ENCODE data around the gene RPL31.

The RPL31 gene

GRCh38 chr2:100975521-100975785, 26.6 kb upstream of the RPL31 start:
- no peaks in the 10 kb centered on the region for H3K9me3 ChIP-seq (ENCODE audit: control insufficient read depth, low read length)
- no peak overlapping the region for H3K27ac ChIP-seq (ENCODE audit: low read depth, low read length, severe bottlenecking)
- no peaks in the 10 kb centered on the region for H3K36me3 ChIP-seq (ENCODE audit: control insufficient read depth, insufficient read depth, low read length)
- H3K4me3 ChIP-seq (ENCODE audit: extremely low read depth, insufficient read depth, low read length, poor library complexity, severe bottlenecking) = no peak overlapping the region
- peaks cover 16% of the 10 kb centered on the region for H3K4me1 ChIP-seq (ENCODE audit: control insufficient read depth, insufficient read depth, low read length, poor library complexity, severe bottlenecking)
- WGBS, 2 experiments (ENCODE audit: insufficient coverage in 2 of 2) = 95 to 100% methylated on average over 3 to 5 of the region's 7 CpGs

GRCh38 chr2:100976061-100976460, 26.0 kb upstream of the RPL31 start:
- Histone ChIP-seq H3K27ac (ENCODE audit: low read depth, low read length, severe bottlenecking) (peak overlapping the region; percentile 89), H3K9me3 (ENCODE audit: control insufficient read depth, low read length) (no peaks in the 10 kb centered on the region), H3K4me3 (ENCODE audit: extremely low read depth, insufficient read depth, low read length, poor library complexity, severe bottlenecking) (no peak overlapping the region), H3K36me3 (ENCODE audit: control insufficient read depth, insufficient read depth, low read length) (no peaks in the 10 kb centered on the region), H3K4me1 (ENCODE audit: control insufficient read depth, insufficient read depth, low read length, poor library complexity, severe bottlenecking) (peaks cover 16% of the 10 kb centered on the region)
- WGBS, 2 experiments (ENCODE audit: insufficient coverage in 2 of 2) = 75 to 87% methylated on average over 3 to 5 of the region's 6 CpGs

GRCh38 chr2:100976645-100977391, 25.3 kb upstream of the RPL31 start:
- Histone ChIP-seq H3K36me3 (ENCODE audit: control insufficient read depth, insufficient read depth, low read length) (no peaks in the 10 kb centered on the region), H3K4me1 (ENCODE audit: control insufficient read depth, insufficient read depth, low read length, poor library complexity, severe bottlenecking) (peaks cover 16% of the 10 kb centered on the region), H3K27ac (ENCODE audit: low read depth, low read length, severe bottlenecking) (peak overlapping the region; percentile 89), H3K9me3 (ENCODE audit: control insufficient read depth, low read length) (no peaks in the 10 kb centered on the region), H3K4me3 (ENCODE audit: extremely low read depth, insufficient read depth, low read length, poor library complexity, severe bottlenecking) (no peak overlapping the region)
- WGBS, 2 experiments (ENCODE audit: insufficient coverage in 2 of 2) = 89 to 91% methylated on average over 17 to 18 of the region's 19 CpGs

GRCh38 chr2:100977511-100977910, 24.6 kb upstream of the RPL31 start:
- WGBS, 2 experiments (ENCODE audit: insufficient coverage in 2 of 2) = 93 to 95% methylated on average over 12 of the region's 12 CpGs
- Histone ChIP-seq H3K36me3 (ENCODE audit: control insufficient read depth, insufficient read depth, low read length) (no peaks in the 10 kb centered on the region), H3K27ac (ENCODE audit: low read depth, low read length, severe bottlenecking) (peak overlapping the region; percentile 89)

GRCh38 chr2:100978582-100979191, 23.4 kb upstream of the RPL31 start:
- Histone ChIP-seq H3K36me3 (ENCODE audit: control insufficient read depth, insufficient read depth, low read length) (no peaks in the 10 kb centered on the region), H3K27ac (ENCODE audit: low read depth, low read length, severe bottlenecking) (no peak overlapping the region), H3K4me1 (ENCODE audit: control insufficient read depth, insufficient read depth, low read length, poor library complexity, severe bottlenecking) (peaks cover 20% of the 10 kb centered on the region), H3K4me3 (ENCODE audit: extremely low read depth, insufficient read depth, low read length, poor library complexity, severe bottlenecking) (no peak overlapping the region), H3K9me3 (ENCODE audit: control insufficient read depth, low read length) (no peaks in the 10 kb centered on the region)
- 87 to 92% methylated on average over 14 of the region's 16 CpGs for WGBS, 2 experiments (ENCODE audit: insufficient coverage in 2 of 2)

More at GRCh38 chr2:100977511-100977910, 24.6 kb upstream of the RPL31 start:
- Histone ChIP-seq H3K9me3 (ENCODE audit: control insufficient read depth, low read length) (no peaks in the 10 kb centered on the region), H3K4me3 (ENCODE audit: extremely low read depth, insufficient read depth, low read length, poor library complexity, severe bottlenecking) (no peak overlapping the region), H3K4me1 (ENCODE audit: control insufficient read depth, insufficient read depth, low read length, poor library complexity, severe bottlenecking) (peaks cover 16% of the 10 kb centered on the region)

GRCh38 chr2:100980046-100980445, 22.0 kb upstream of the RPL31 start:
- H3K36me3 ChIP-seq (ENCODE audit: control insufficient read depth, insufficient read depth, low read length) = no peaks in the 10 kb centered on the region
- peaks cover 29% of the 10 kb centered on the region for H3K4me1 ChIP-seq (ENCODE audit: control insufficient read depth, insufficient read depth, low read length, poor library complexity, severe bottlenecking)
- no peak overlapping the region for H3K27ac ChIP-seq (ENCODE audit: low read depth, low read length, severe bottlenecking)
- H3K9me3 ChIP-seq (ENCODE audit: control insufficient read depth, low read length) = no peaks in the 10 kb centered on the region
- WGBS, 2 experiments (ENCODE audit: insufficient coverage in 2 of 2) = 90% methylated on average over 8 to 10 of the region's 12 CpGs
- no peak overlapping the region for H3K4me3 ChIP-seq (ENCODE audit: extremely low read depth, insufficient read depth, low read length, poor library complexity, severe bottlenecking)

- Histone ChIP-seq H3K36me3 (ENCODE audit: control insufficient read depth, insufficient read depth, low read length) (no peaks in the 10 kb centered on the region), H3K4me3 (ENCODE audit: extremely low read depth, insufficient read depth, low read length, poor library complexity, severe bottlenecking) (no peak overlapping the region), H3K9me3 (ENCODE audit: control insufficient read depth, low read length) (no peaks in the 10 kb centered on the region), H3K27ac (ENCODE audit: low read depth, low read length, severe bottlenecking) (no peak overlapping the region), H3K4me1 (ENCODE audit: control insufficient read depth, insufficient read depth, low read length, poor library complexity, severe bottlenecking) (peaks cover 29% of the 10 kb centered on the region)
- WGBS, 2 experiments (ENCODE audit: insufficient coverage in 2 of 2) = 58% methylated on average over 2 of the region's 2 CpGs; no CpG with 5 or more reads in 1 of the 2 experiments
Observed at GRCh38 chr2:100981011-100981410, 21.1 kb upstream of the RPL31 start.

GRCh38 chr2:100982431-100982861, 19.6 kb upstream of the RPL31 start:
- no peaks in the 10 kb centered on the region for H3K36me3 ChIP-seq (ENCODE audit: control insufficient read depth, insufficient read depth, low read length)
- peaks cover 17% of the 10 kb centered on the region for H3K4me1 ChIP-seq (ENCODE audit: control insufficient read depth, insufficient read depth, low read length, poor library complexity, severe bottlenecking)
- H3K27ac ChIP-seq (ENCODE audit: low read depth, low read length, severe bottlenecking) = no peak overlapping the region
- no peaks in the 10 kb centered on the region for H3K9me3 ChIP-seq (ENCODE audit: control insufficient read depth, low read length)
- H3K4me3 ChIP-seq (ENCODE audit: extremely low read depth, insufficient read depth, low read length, poor library complexity, severe bottlenecking) = no peak overlapping the region
- 72 to 81% methylated on average over 3 to 8 of the region's 8 CpGs for WGBS, 2 experiments (ENCODE audit: insufficient coverage in 2 of 2)

- H3K27ac ChIP-seq (ENCODE audit: low read depth, low read length, severe bottlenecking) = no peak overlapping the region
- peaks cover 13% of the 10 kb centered on the region for H3K4me1 ChIP-seq (ENCODE audit: control insufficient read depth, insufficient read depth, low read length, poor library complexity, severe bottlenecking)
- no peak overlapping the region for H3K4me3 ChIP-seq (ENCODE audit: extremely low read depth, insufficient read depth, low read length, poor library complexity, severe bottlenecking)
- no peaks in the 10 kb centered on the region for H3K36me3 ChIP-seq (ENCODE audit: control insufficient read depth, insufficient read depth, low read length)
- WGBS, 2 experiments (ENCODE audit: insufficient coverage in 2 of 2) = 82 to 100% methylated on average over 7 to 11 of the region's 12 CpGs
- no peaks in the 10 kb centered on the region for H3K9me3 ChIP-seq (ENCODE audit: control insufficient read depth, low read length)
Observed at GRCh38 chr2:100983201-100983600, 18.9 kb upstream of the RPL31 start.

GRCh38 chr2:100983684-100984310, 18.3 kb upstream of the RPL31 start:
- H3K9me3 ChIP-seq (ENCODE audit: control insufficient read depth, low read length) = no peaks in the 10 kb centered on the region
- 85% methylated on average over 8 to 9 of the region's 11 CpGs for WGBS, 2 experiments (ENCODE audit: insufficient coverage in 2 of 2)
- peaks cover 13% of the 10 kb centered on the region for H3K4me1 ChIP-seq (ENCODE audit: control insufficient read depth, insufficient read depth, low read length, poor library complexity, severe bottlenecking)
- H3K27ac ChIP-seq (ENCODE audit: low read depth, low read length, severe bottlenecking) = no peak overlapping the region
- H3K4me3 ChIP-seq (ENCODE audit: extremely low read depth, insufficient read depth, low read length, poor library complexity, severe bottlenecking) = no peak overlapping the region
- H3K36me3 ChIP-seq (ENCODE audit: control insufficient read depth, insufficient read depth, low read length) = no peaks in the 10 kb centered on the region

GRCh38 chr2:100984892-100985307, 17.2 kb upstream of the RPL31 start:
- Histone ChIP-seq H3K4me3 (ENCODE audit: extremely low read depth, insufficient read depth, low read length, poor library complexity, severe bottlenecking) (no peak overlapping the region), H3K9me3 (ENCODE audit: control insufficient read depth, low read length) (no peaks in the 10 kb centered on the region), H3K4me1 (ENCODE audit: control insufficient read depth, insufficient read depth, low read length, poor library complexity, severe bottlenecking) (peaks cover 13% of the 10 kb centered on the region), H3K27ac (ENCODE audit: low read depth, low read length, severe bottlenecking) (no peak overlapping the region), H3K36me3 (ENCODE audit: control insufficient read depth, insufficient read depth, low read length) (no peaks in the 10 kb centered on the region)
- WGBS, 2 experiments (ENCODE audit: insufficient coverage in 2 of 2) = 29 to 31% methylated on average over 7 of the region's 7 CpGs
